Smooth muscle cell (in vitro differentiated cells): ENCODE measurements around the gene VPS50. TPM values are rescaled to one million over a fixed set of nuclear protein-coding genes. Genes with fewer than 3 reads are reported as not detected.

ENCODE experiments used
- DNase-seq: peaks from one replicate; lab custom pipeline; 2025; ENCODE audit not compliant: unreplicated experiment; lab: John Stamatoyannopoulos, UW
- H2AFZ ChIP-seq: fragments of 200-600 bp; sonication (generic); 2 replicates; pipeline ENCODE4 v1.6.0; 2016; ENCODE audit warnings: antibody characterized with exemption, low read depth, mild to moderate bottlenecking
- H3F3A ChIP-seq: fragments of 200-600 bp; sonication (generic); 2 replicates; pipeline ENCODE4 v1.6.0; 2017; ENCODE audit warnings: antibody characterized with exemption, low read depth
- H3K27ac ChIP-seq: fragments of 200-600 bp; sonication (generic); 2 replicates; pipeline ENCODE4 v1.5.1; 2016; ENCODE audit warnings: low read depth, mild to moderate bottlenecking
- H3K27me3 ChIP-seq: fragments of 200-600 bp; sonication (generic); 2 replicates; pipeline ENCODE4 v1.6.1; 2016; ENCODE audit warnings: low read depth, mild to moderate bottlenecking
- H3K36me3 ChIP-seq: fragments of 200-600 bp; sonication (generic); 2 replicates; pipeline ENCODE4 v1.5.1; 2016; ENCODE audit warnings: low read depth
- H3K4me1 ChIP-seq: fragments of 200-600 bp; sonication (generic); 2 replicates; pipeline ENCODE4 v1.5.1; 2016; ENCODE audit warnings: low read depth
- H3K4me2 ChIP-seq: fragments of 200-600 bp; sonication (generic); 2 replicates; pipeline ENCODE4 v1.6.0; 2016; ENCODE audit warnings: mild to moderate bottlenecking
- H3K4me3 ChIP-seq: fragments of 200-600 bp; sonication (generic); 2 replicates; pipeline ENCODE4 v1.5.1; 2016; ENCODE audit warnings: mild to moderate bottlenecking
- H3K79me2 ChIP-seq: fragments of 200-600 bp; sonication (generic); 2 replicates; pipeline ENCODE4 v1.6.0; 2016; ENCODE audit warnings: low read depth, mild to moderate bottlenecking
- H3K9ac ChIP-seq: fragments of 200-600 bp; sonication (generic); 2 replicates; pipeline ENCODE4 v1.6.0; 2016; ENCODE audit warnings: low read depth
- H3K9me3 ChIP-seq: fragments of 200-600 bp; sonication (generic); replicated peaks from 2 replicates; pipeline ENCODE4 v1.5.1; 2016; ENCODE audit warnings: low read depth
- H4K20me1 ChIP-seq: fragments of 200-600 bp; sonication (generic); 2 replicates; pipeline ENCODE4 v1.6.0; 2016; ENCODE audit warnings: low read depth
- WGBS: methylation state at CpG from one replicate; pipeline ENCODE4 v1.1.7; 2016; ENCODE audit warnings: low lambda C conversion rate; 5-methylcytosine and 5-hydroxymethylcytosine counted together
- polyA plus RNA-seq: library from polyadenylated mRNA; unstranded; fragments of >200 nt; fragmentation: Nextera tagmentation; extraction: Ambion mirVana; gene quantifications from 2 replicates; pipeline ENCODE4 v1.2.1, GENCODE V29; 2016
- total RNA-seq: library from RNA; depleted of rRNA; stranded (reverse); fragments of >200 nt; gene quantifications from 2 replicates; pipeline ENCODE4 v1.2.3, GENCODE V29; 2014
- TF ChIP-seq, protein P1 (sequence below): fragments of 200-600 bp; sonication (generic); IDR thresholded peaks from 2 replicates; pipeline ENCODE4 v1.5.1; 2017; ENCODE audit warnings: borderline replicate concordance, mild to moderate bottlenecking, antibody characterized with exemption; ENCODE audit not compliant: insufficient read depth, poor library complexity, severe bottlenecking

The VPS50 gene
- total and polyA plus RNA-seq, 2 experiments from 2014 or later = 7.7 to 26.7 TPM

DNA sequence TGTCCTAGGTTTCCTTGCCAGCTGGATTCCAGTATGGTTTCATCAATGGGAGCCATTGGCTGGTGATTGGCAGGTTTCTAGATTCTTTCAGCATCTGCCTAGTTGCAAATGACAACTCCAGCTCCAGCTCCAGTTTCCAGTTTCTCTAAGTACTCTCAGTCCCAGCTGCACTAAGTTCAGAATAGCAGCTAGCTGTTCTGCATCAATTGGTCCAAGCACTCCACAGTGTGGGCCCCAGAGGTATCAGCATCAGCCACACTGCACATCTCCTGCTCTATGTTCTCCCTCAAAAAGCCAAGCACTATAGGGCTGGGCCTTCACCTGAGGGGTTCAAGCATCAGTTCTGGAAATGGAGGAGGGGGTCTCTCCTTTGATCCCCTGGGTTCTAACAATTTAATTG lies 143.4 kb downstream of the VPS50 start:
- H4K20me1 ChIP-seq = no peaks in the 10 kb centered on the region
- no peaks in the 10 kb centered on the region for H3K36me3 ChIP-seq
- no peak overlapping the region for H3K4me2 ChIP-seq
- H3K9me3 ChIP-seq = no peaks in the 10 kb centered on the region
- peaks cover 2% of the 10 kb centered on the region for H3K4me1 ChIP-seq
- H3F3A ChIP-seq = no peaks in the 10 kb centered on the region
- TF ChIP-seq, protein P1, sequence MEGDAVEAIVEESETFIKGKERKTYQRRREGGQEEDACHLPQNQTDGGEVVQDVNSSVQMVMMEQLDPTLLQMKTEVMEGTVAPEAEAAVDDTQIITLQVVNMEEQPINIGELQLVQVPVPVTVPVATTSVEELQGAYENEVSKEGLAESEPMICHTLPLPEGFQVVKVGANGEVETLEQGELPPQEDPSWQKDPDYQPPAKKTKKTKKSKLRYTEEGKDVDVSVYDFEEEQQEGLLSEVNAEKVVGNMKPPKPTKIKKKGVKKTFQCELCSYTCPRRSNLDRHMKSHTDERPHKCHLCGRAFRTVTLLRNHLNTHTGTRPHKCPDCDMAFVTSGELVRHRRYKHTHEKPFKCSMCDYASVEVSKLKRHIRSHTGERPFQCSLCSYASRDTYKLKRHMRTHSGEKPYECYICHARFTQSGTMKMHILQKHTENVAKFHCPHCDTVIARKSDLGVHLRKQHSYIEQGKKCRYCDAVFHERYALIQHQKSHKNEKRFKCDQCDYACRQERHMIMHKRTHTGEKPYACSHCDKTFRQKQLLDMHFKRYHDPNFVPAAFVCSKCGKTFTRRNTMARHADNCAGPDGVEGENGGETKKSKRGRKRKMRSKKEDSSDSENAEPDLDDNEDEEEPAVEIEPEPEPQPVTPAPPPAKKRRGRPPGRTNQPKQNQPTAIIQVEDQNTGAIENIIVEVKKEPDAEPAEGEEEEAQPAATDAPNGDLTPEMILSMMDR = no peak
- H3K79me2 ChIP-seq = no peaks in the 10 kb centered on the region
- no peak overlapping the region for H3K9ac ChIP-seq
- no peak overlapping the region for H3K27ac ChIP-seq
- DNase-seq = no peak
- H3K4me3 ChIP-seq = no peak overlapping the region
- no peaks in the 10 kb centered on the region for H3K27me3 ChIP-seq
- H2AFZ ChIP-seq = no peak overlapping the region

DNA sequence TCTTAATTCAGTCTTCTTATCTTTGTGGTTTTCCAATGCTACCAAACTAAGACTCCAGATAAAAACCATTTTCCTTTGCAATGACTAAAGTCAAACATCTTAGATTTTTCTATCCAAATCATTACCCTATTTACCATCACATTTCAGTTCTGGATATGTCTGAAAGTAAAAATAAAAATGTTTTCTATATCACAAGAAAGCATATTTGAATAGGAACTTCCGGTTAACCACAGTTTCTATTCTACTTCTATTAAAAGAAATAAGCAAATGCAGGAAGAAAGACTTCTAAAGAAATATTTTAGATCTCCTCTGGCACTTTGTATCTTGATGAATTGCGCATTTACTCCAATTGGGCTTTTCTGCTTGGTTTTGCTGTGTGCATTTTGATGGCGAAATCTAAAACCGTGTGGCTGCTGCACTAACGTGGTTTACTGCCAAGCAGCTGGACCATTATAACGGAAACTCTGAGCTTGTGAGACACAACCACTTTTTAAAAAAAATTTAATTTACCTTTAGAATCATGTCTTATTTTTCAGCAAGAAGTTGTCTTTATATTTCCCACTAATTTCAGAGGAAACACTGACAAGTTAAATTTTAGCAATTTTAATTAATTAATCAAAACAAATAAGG lies 146.1 kb downstream of the VPS50 start:
- Histone ChIP-seq H3K4me2 (no peak overlapping the region), H3K4me3 (no peak overlapping the region), H3K4me1 (peaks cover 2% of the 10 kb centered on the region), H3K9ac (no peak overlapping the region), H4K20me1 (no peaks in the 10 kb centered on the region), H2AFZ (no peak overlapping the region), H3K9me3 (no peaks in the 10 kb centered on the region), H3K79me2 (no peaks in the 10 kb centered on the region), H3K27ac (no peak overlapping the region), H3F3A (no peaks in the 10 kb centered on the region), H3K27me3 (no peaks in the 10 kb centered on the region), H3K36me3 (no peaks in the 10 kb centered on the region)
- whole genome bisulfite sequencing = 86% methylated on average over 6 of the region's 6 CpGs
- TF ChIP-seq, protein P1 = no peak
- DNase-seq = no peak

DNA sequence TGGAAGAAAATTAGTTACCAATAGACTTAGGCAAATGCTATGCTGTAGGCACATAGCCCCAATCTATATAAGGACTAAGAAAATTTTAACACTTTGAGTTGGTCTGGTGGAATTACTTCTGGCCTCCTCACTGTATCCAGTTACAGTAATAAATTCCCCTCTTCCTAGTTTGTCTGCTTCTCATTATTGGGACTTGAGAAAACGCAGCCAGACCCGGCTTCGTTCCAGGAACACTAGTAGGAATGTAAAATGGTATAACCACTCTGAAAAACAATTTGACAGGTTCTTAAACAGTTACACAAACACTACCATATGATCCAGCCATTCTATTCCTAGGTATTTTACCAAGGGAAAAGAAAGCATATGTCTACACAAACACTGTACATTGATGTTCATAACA lies 150.2 kb downstream of the VPS50 start:
- no peak overlapping the region for H3K9ac ChIP-seq
- no peak overlapping the region for H3K27ac ChIP-seq
- no peaks in the 10 kb centered on the region for H3K79me2 ChIP-seq
- no peaks in the 10 kb centered on the region for H3K9me3 ChIP-seq
- no peak overlapping the region for H3K4me2 ChIP-seq
- H3K4me1 ChIP-seq = no peaks in the 10 kb centered on the region
- 70% methylated on average over 3 of the region's 3 CpGs for WGBS
- H4K20me1 ChIP-seq = no peaks in the 10 kb centered on the region
- no peak overlapping the region for H2AFZ ChIP-seq
- H3F3A ChIP-seq = no peaks in the 10 kb centered on the region
- peaks cover 19% of the 10 kb centered on the region for H3K27me3 ChIP-seq
- TF ChIP-seq, protein P1 = no peak
- no peaks in the 10 kb centered on the region for H3K36me3 ChIP-seq
- H3K4me3 ChIP-seq = no peak overlapping the region
- DNase-seq = no peak

DNA sequence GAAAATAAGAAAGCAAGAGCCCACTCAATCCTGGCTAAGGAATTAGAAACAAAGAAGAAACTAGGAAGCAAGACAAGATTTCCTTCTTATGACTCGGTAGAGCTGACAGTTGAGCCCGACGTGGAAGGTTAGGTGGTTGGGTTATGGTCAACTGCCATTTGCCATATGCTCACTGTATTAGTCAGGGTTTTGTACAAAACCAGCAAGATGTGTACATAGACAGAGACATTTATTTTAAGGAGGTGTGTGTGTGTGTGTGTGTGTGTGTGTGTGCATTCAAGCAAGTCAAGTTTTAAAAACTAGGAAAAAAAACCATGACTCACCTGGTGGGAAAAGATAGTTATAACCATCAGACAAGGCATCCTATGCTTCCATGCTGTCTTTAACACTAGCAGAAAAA lies 158.5 kb downstream of the VPS50 start:
- Histone ChIP-seq H3K4me2 (no peak overlapping the region), H3K27me3 (peaks cover 9% of the 10 kb centered on the region), H2AFZ (no peak overlapping the region), H3K79me2 (no peaks in the 10 kb centered on the region), H3K36me3 (no peaks in the 10 kb centered on the region), H3K27ac (no peak overlapping the region), H3K9ac (no peak overlapping the region), H3K4me3 (no peak overlapping the region), H3F3A (no peaks in the 10 kb centered on the region), H3K9me3 (no peaks in the 10 kb centered on the region), H4K20me1 (no peaks in the 10 kb centered on the region), H3K4me1 (no peaks in the 10 kb centered on the region)
- 94% methylated on average over 3 of the region's 3 CpGs for WGBS
- no peak for DNase-seq
- TF ChIP-seq, protein P1 = no peak
